GM12878 (cell line): ENCODE data around the gene YBEY. TPM values are rescaled to one million over a fixed set of nuclear protein-coding genes. Genes with fewer than 3 reads are reported as not detected.

Experiments
- ATAC-seq: fragments of 200-7000 bp; cut with Tn5 transposase; 3 replicates; pipeline ENCODE4 v1.9.1; 2020; ENCODE audit warnings: mild to moderate bottlenecking, moderate library complexity
- BruUV-seq: library from RNA; stranded (reverse); fragments of 400-500 nt; replicated peaks from 2 replicates; lab custom pipeline; 2021; lab: Mats Ljungman, UMichigan
- CTCF ChIA-PET: fragments of 300-600 bp; sonication (Branson Sonifier 250); formaldehyde crosslinking; extraction: SDS; loops from one replicate; lab custom pipeline; 2021; ENCODE audit warnings: inconsistent platforms; lab: Yijun Ruan, JAX
- POLR2A ChIA-PET: fragments of 350-600 bp; formaldehyde crosslinking; extraction: SDS; loops from one replicate; lab custom pipeline; 2021; ENCODE audit warnings: inconsistent platforms; lab: Charles Lee
- RAD21 ChIA-PET: fragments of 300-600 bp; sonication (Branson Sonifier 250); formaldehyde crosslinking; loops from one replicate; lab custom pipeline; 2023; ENCODE audit warnings: antibody characterized with exemption; ENCODE audit not compliant: unreplicated experiment; lab: Charles Lee
- SMC1A ChIA-PET: fragments of 300-600 bp; sonication (Branson Sonifier 250); formaldehyde crosslinking; loops from one replicate; lab custom pipeline; 2023; ENCODE audit not compliant: unreplicated experiment, uncharacterized antibody; lab: Charles Lee
- DNase-seq: peaks from one replicate; pipeline ENCODE4 v3.0.0-alpha.2; 2011; ENCODE audit warnings: low read depth, low spot score
- FAIRE-seq: peaks from 3 replicates; lab custom pipeline; 2011; peaks lifted over from hg19 to GRCh38; lab: Jason Lieb, UNC
- H2AFZ ChIP-seq: 2 replicates; pipeline ENCODE4 v1.6.0; 2011; ENCODE audit warnings: low read depth, low read length, control low read depth; ENCODE audit not compliant: control insufficient read depth
- H3K27ac ChIP-seq: 2 replicates; pipeline ENCODE4 v1.5.1; 2011; ENCODE audit warnings: control low read depth; ENCODE audit not compliant: control insufficient read depth, insufficient read depth
- H3K27me3 ChIP-seq, 2 experiments: replicated peaks in 1 of 2; 2 replicates each; pipeline versions ENCODE4 v1.6.0 to v1.6.1; 2011; ENCODE audit warnings: low read length in 1 of 2; ENCODE audit not compliant: control insufficient read depth in 2 of 2, insufficient read depth in 2 of 2
- H3K36me3 ChIP-seq, 2 experiments: 2 replicates each; pipeline ENCODE4 v1.5.1; 2011; ENCODE audit warnings: low read length in 1 of 2; ENCODE audit not compliant: control insufficient read depth in 2 of 2, insufficient read depth in 2 of 2
- H3K4me1 ChIP-seq: 2 replicates; pipeline ENCODE4 v1.6.1; 2011; ENCODE audit warnings: mild to moderate bottlenecking, low read length, moderate library complexity, mixed read lengths; ENCODE audit not compliant: control insufficient read depth, insufficient read depth
- H3K4me2 ChIP-seq: 2 replicates; pipeline ENCODE4 v1.6.0; 2011; ENCODE audit warnings: control low read depth; ENCODE audit not compliant: control insufficient read depth, insufficient read depth
- H3K4me3 ChIP-seq: fragments of 200-600 bp; sonication (generic); 2 replicates; pipeline ENCODE4 v1.5.1; 2016
- H3K79me2 ChIP-seq: 2 replicates; pipeline ENCODE4 v1.6.0; 2011; ENCODE audit warnings: low read length; ENCODE audit not compliant: control insufficient read depth, insufficient read depth
- H3K9ac ChIP-seq: 2 replicates; pipeline ENCODE4 v1.8.0; 2011; ENCODE audit warnings: low read length, control low read depth, mixed read lengths; ENCODE audit not compliant: control insufficient read depth, insufficient read depth
- H3K9me3 ChIP-seq: replicated peaks from 3 replicates; pipeline ENCODE4 v1.5.1; 2011; ENCODE audit warnings: mild to moderate bottlenecking, low read length; ENCODE audit not compliant: control insufficient read depth, insufficient read depth
- H4K20me1 ChIP-seq: 2 replicates; pipeline ENCODE4 v1.6.0; 2011; ENCODE audit not compliant: control insufficient read depth, insufficient read depth
- BCL11A ChIP-seq: IDR thresholded peaks from 2 replicates; pipeline ENCODE4 v1.6.1; 2011; ENCODE audit warnings: low read depth, low read length
- CBX3 ChIP-seq: fragments of 200-600 bp; sonication (generic); IDR thresholded peaks from 2 replicates; pipeline ENCODE4 v1.6.1; 2016; ENCODE audit warnings: low read depth, borderline replicate concordance
- CREM ChIP-seq: IDR thresholded peaks from 2 replicates; pipeline ENCODE4 v1.6.1; 2014; ENCODE audit warnings: antibody characterized with exemption, low read depth
- EZH2 ChIP-seq: IDR thresholded peaks from 2 replicates; pipeline ENCODE4 v1.6.1; 2012; ENCODE audit warnings: low read depth, mild to moderate bottlenecking, control low read depth, inconsistent platforms, low read length, borderline replicate concordance; ENCODE audit not compliant: control insufficient read depth
- HDGF ChIP-seq: fragments of 450-650 bp; IDR thresholded peaks from 2 replicates; pipeline ENCODE4 v1.6.1; 2016; ENCODE audit warnings: antibody characterized with exemption
- NBN ChIP-seq: fragments of 450-650 bp; IDR thresholded peaks from 2 replicates; pipeline ENCODE4 v1.6.1; 2016
- NR2C2 ChIP-seq: IDR thresholded peaks from 2 replicates; pipeline ENCODE4 v1.6.1; 2011; ENCODE audit warnings: borderline replicate concordance, low read depth; ENCODE audit not compliant: control insufficient read depth, insufficient read length
- POLR2A ChIP-seq: IDR thresholded peaks from 2 replicates; pipeline ENCODE4 v1.6.1; 2011; ENCODE audit warnings: low read depth, mild to moderate bottlenecking, low read length
- SMAD1 ChIP-seq: fragments of 450-650 bp; IDR thresholded peaks from 2 replicates; pipeline ENCODE4 v1.6.1; 2018; ENCODE audit warnings: mild to moderate bottlenecking, low read depth; ENCODE audit not compliant: partially characterized antibody
- USF1 ChIP-seq: IDR thresholded peaks from 2 replicates; pipeline ENCODE4 v1.6.1; 2011; ENCODE audit warnings: borderline replicate concordance, low read depth, mild to moderate bottlenecking, moderate library complexity, mixed read lengths, low read length; ENCODE audit not compliant: insufficient read depth; ENCODE audit errors: extremely low read length
- WGBS: methylation state at CpG from one replicate; pipeline ENCODE4 v1.1.6; 2016; ENCODE audit warnings: low lambda C conversion rate; ENCODE audit not compliant: insufficient replicate concordance, insufficient coverage; ENCODE audit errors: missing lambda C conversion rate; 5-methylcytosine and 5-hydroxymethylcytosine counted together
- in situ Hi-C: fragments of 300-500 bp; cut with MboI; formaldehyde crosslinking; loops from 9 replicates; pipeline ENCODE4 v1.14.3; 2018; ENCODE audit warnings: mixed read lengths
- intact Hi-C: fragments of 100-400 bp; cut with micrococcal nuclease; formaldehyde crosslinking; loops from one replicate; pipeline ENCODE4 v1.14.2; 2022; ENCODE audit not compliant: unreplicated experiment
- polyA plus RNA-seq, 11 experiments: library from polyadenylated mRNA; depleted of rRNA in 4 of 11; unstranded in 6 of 11; stranded (reverse) in 5 of 11; fragments of >200 nt; fragmentation: Nextera tagmentation in 4 of 11; fragmentation: Illumina TruSeq in 1 of 11; extraction: Ambion mirVana in 4 of 11; extraction: Trizol in 1 of 11; gene quantifications; 1 replicate in 1 of 11; 2 replicates in 10 of 11; pipeline versions ENCODE4 v1.2.1 to v1.2.3, GENCODE V29; 2011 to 2016; ENCODE audit warnings: inconsistent platforms in 2 of 11, missing spikeins in 2 of 11, low read depth in 1 of 11
- total RNA-seq, 4 experiments: library from RNA; depleted of rRNA in 3 of 4; stranded (reverse); fragments of >200 nt in 3 of 4; fragmentation: Illumina TruSeq in 1 of 4; extraction: Trizol in 1 of 4; gene quantifications; 2 replicates each; pipeline versions ENCODE4 v1.2.1 to v1.2.3, GENCODE V29; 2013 to 2021

The YBEY gene
- total and polyA plus RNA-seq, 10 of the 15 experiments (the other 5 are each of a cell fraction or from before 2014, with no cell fraction given) = 6.5 to 31.4 (median 18.5) TPM

GRCh38 chr21:46243960-46244361 is 42.2 kb upstream of the YBEY start:
- ChIA-PET SMC1A (interaction anchor here (0.9 to 1.6 kb wide), 2 partner anchors 9 to 16 kb away, joined by 3 to 8 read pairs; no protein-coding TSS in a partner anchor), CTCF (no interaction called here), POLR2A (interaction anchor here (1.0 kb wide), 1 partner anchor 9 kb away, joined by 5 read pairs; no protein-coding TSS in a partner anchor), RAD21 (no interaction called here)
- BruUV-seq = no TSS peak
- Histone ChIP-seq H3K9me3 (no peaks in the 10 kb centered on the region), H3K4me1 (no peaks in the 10 kb centered on the region; the same call in 1 of the 2 replicates), H3K9ac (no peak overlapping the region), H3K27ac (no peak overlapping the region), H3K79me2 (no peaks in the 10 kb centered on the region), H2AFZ (no peak overlapping the region), H3K4me2 (no peak overlapping the region), H3K36me3 (peaks cover 32 to 58% of the 10 kb centered on the region in 2 experiments), H4K20me1 (no peaks in the 10 kb centered on the region), H3K27me3 (no peaks in the 10 kb centered on the region; a peak in 1 of 4 replicates), H3K4me3 (no peak overlapping the region)
- in situ Hi-C loops = no loop called here
- FAIRE-seq = no peak
- no peak; the same call in 1 of the 3 replicates for ATAC-seq
- intact Hi-C loops = no loop called here
- no peak; the same call in 1 of the 2 replicates for TF ChIP-seq BCL11A
- TF ChIP-seq HDGF = no peak
- no peak for TF ChIP-seq CREM
- no peak for DNase-seq
- WGBS = 67% methylated on average over 3 of the region's 3 CpGs

GRCh38 chr21:46244602-46245001 is 41.5 kb upstream of the YBEY start:
- no TSS peak for BruUV-seq
- ChIA-PET CTCF (interaction anchor here (1.8 kb wide), 1 partner anchor 8 kb away, joined by 4 read pairs; no protein-coding TSS in a partner anchor), RAD21 (no interaction called here), SMC1A (interaction anchor here (0.6 kb wide), 1 partner anchor 31 kb away, joined by 3 read pairs; no protein-coding TSS in a partner anchor), POLR2A (no interaction called here)
- FAIRE-seq (no peak), ATAC-seq (no peak), DNase-seq (no peak)
- Histone ChIP-seq H3K4me1 (no peaks in the 10 kb centered on the region; the same call in 1 of the 2 replicates), H3K9me3 (no peaks in the 10 kb centered on the region), H3K27ac (no peak overlapping the region), H3K4me3 (no peak overlapping the region), H3K79me2 (no peaks in the 10 kb centered on the region), H2AFZ (no peak overlapping the region), H3K9ac (no peak overlapping the region), H3K4me2 (no peak overlapping the region), H4K20me1 (no peaks in the 10 kb centered on the region), H3K27me3 (no peaks in the 10 kb centered on the region; a peak in 1 of 4 replicates), H3K36me3 (peaks cover 31 to 56% of the 10 kb centered on the region in 2 experiments)
- TF ChIP-seq SMAD1 (no peak), NR2C2 (no peak), USF1 (no peak), CBX3 (no peak), EZH2 (no peak), POLR2A (no peak), NBN (no peak)
- in situ Hi-C loops (no loop called here), intact Hi-C loops (no loop called here)
- WGBS = 94% methylated on average over 8 of the region's 8 CpGs
